Measurements from ENCODE around the gene SCP2D1. TPM values are rescaled to one million over a fixed set of nuclear protein-coding genes. Genes with fewer than 3 reads are reported as not detected.

SCP2D1 gene
- total and polyA plus RNA-seq, 5 experiments from 2014 or later: not detected

GRCh38 chr20:18822832-18823231 lies 9.2 kb downstream of the SCP2D1 start:
- H3K4me1 Mint-ChIP-seq: peaks cover 0 to 2% (median 0%) of the 10 kb centered on the region in 4 donors
- no peak for ATAC-seq
- H3K4me3 Mint-ChIP-seq: no peak overlapping the region
- H3K36me3 Mint-ChIP-seq: no peaks in the 10 kb centered on the region
- POLR2A ChIA-PET: no interaction called here
- DNase-seq: no peak
- peak overlapping the region in 1 of 10 donors; percentile 51 for H3K27ac Mint-ChIP-seq
- H3K27me3 Mint-ChIP-seq: peaks cover 0 to 3% (median 0%) of the 10 kb centered on the region in 5 donors
- H3K9me3 Mint-ChIP-seq: no peaks in the 10 kb centered on the region

GRCh38 chr20:18831830-18832499 lies 18.4 kb downstream of the SCP2D1 start:
- POLR2A ChIA-PET: no interaction called here
- Mint-ChIP-seq H3K4me3 (no peak overlapping the region), H3K27ac (no peak overlapping the region), H3K36me3 (no peaks in the 10 kb centered on the region), H3K27me3 (peaks cover 0 to 15% (median 7%) of the 10 kb centered on the region in 5 donors), H3K4me1 (no peaks in the 10 kb centered on the region), H3K9me3 (no peaks in the 10 kb centered on the region)
- ATAC-seq (no peak), DNase-seq (no peak)

GRCh38 chr20:18832546-18833200 lies 19.1 kb downstream of the SCP2D1 start:
- no peak overlapping the region for H3K27ac Mint-ChIP-seq
- DNase-seq: no peak

GRCh38 chr20:18835466-18836256 lies 22.1 kb downstream of the SCP2D1 start:
- POLR2A ChIA-PET: no interaction called here
- H3K27ac Mint-ChIP-seq: no peak overlapping the region
- ATAC-seq (no peak), DNase-seq (no peak)
- H3K4me1 Mint-ChIP-seq: no peaks in the 10 kb centered on the region
- no peaks in the 10 kb centered on the region for H3K9me3 Mint-ChIP-seq
- no peak overlapping the region for H3K4me3 Mint-ChIP-seq
- peaks cover 0 to 13% (median 5%) of the 10 kb centered on the region in 5 donors for H3K27me3 Mint-ChIP-seq
- H3K36me3 Mint-ChIP-seq: no peaks in the 10 kb centered on the region

More at GRCh38 chr20:18832546-18833200, 19.1 kb downstream of the SCP2D1 start:
- Mint-ChIP-seq H3K9me3 (no peaks in the 10 kb centered on the region), H3K4me1 (no peaks in the 10 kb centered on the region), H3K36me3 (no peaks in the 10 kb centered on the region), H3K27me3 (peaks cover 0 to 14% (median 7%) of the 10 kb centered on the region in 5 donors), H3K4me3 (no peak overlapping the region)
- POLR2A ChIA-PET: no interaction called here
- no peak for ATAC-seq

GRCh38 chr20:18837718-18838117 lies 24.1 kb downstream of the SCP2D1 start:
- peaks cover 0 to 10% (median 7%) of the 10 kb centered on the region in 5 donors for H3K27me3 Mint-ChIP-seq
- ATAC-seq (no peak), DNase-seq (no peak)
- H3K4me3 Mint-ChIP-seq: no peak overlapping the region
- H3K27ac Mint-ChIP-seq: no peak overlapping the region
- POLR2A ChIA-PET: no interaction called here
- H3K9me3 Mint-ChIP-seq: no peaks in the 10 kb centered on the region
- H3K4me1 Mint-ChIP-seq: no peaks in the 10 kb centered on the region
- H3K36me3 Mint-ChIP-seq: no peaks in the 10 kb centered on the region

- POLR2A ChIA-PET: no interaction called here
Observed at GRCh38 chr20:18839507-18840247, 26.1 kb downstream of the SCP2D1 start.

GRCh38 chr20:18840248-18840645 lies 26.7 kb downstream of the SCP2D1 start:
- DNase-seq (no peak), ATAC-seq (no peak)
- no peaks in the 10 kb centered on the region for H3K4me1 Mint-ChIP-seq
- H3K9me3 Mint-ChIP-seq: no peaks in the 10 kb centered on the region
- H3K36me3 Mint-ChIP-seq: no peaks in the 10 kb centered on the region
- H3K4me3 Mint-ChIP-seq: no peak overlapping the region
- H3K27me3 Mint-ChIP-seq: peaks cover 0 to 9% (median 6%) of the 10 kb centered on the region in 5 donors
- no peak overlapping the region for H3K27ac Mint-ChIP-seq
- POLR2A ChIA-PET: no interaction called here

More at GRCh38 chr20:18839507-18840247, 26.1 kb downstream of the SCP2D1 start:
- Mint-ChIP-seq H3K27ac (no peak overlapping the region), H3K9me3 (no peaks in the 10 kb centered on the region), H3K27me3 (peaks cover 0 to 9% (median 7%) of the 10 kb centered on the region in 5 donors), H3K36me3 (no peaks in the 10 kb centered on the region), H3K4me1 (no peaks in the 10 kb centered on the region), H3K4me3 (no peak overlapping the region)
- no peak for ATAC-seq
- DNase-seq: no peak

- Mint-ChIP-seq H3K4me3 (no peak overlapping the region), H3K36me3 (no peaks in the 10 kb centered on the region), H3K4me1 (no peaks in the 10 kb centered on the region), H3K9me3 (no peaks in the 10 kb centered on the region), H3K27ac (no peak overlapping the region), H3K27me3 (peaks cover 0 to 4% (median 0%) of the 10 kb centered on the region in 5 donors)
- POLR2A ChIA-PET: no interaction called here
- DNase-seq: no peak
- no peak for ATAC-seq
Observed at GRCh38 chr20:18845017-18845416, 31.4 kb downstream of the SCP2D1 start.

- H3K4me1 Mint-ChIP-seq: no peaks in the 10 kb centered on the region
- no peaks in the 10 kb centered on the region for H3K9me3 Mint-ChIP-seq
- DNase-seq: no peak
- no peak overlapping the region for H3K4me3 Mint-ChIP-seq
- H3K27ac Mint-ChIP-seq: no peak overlapping the region
- no peak for ATAC-seq
- POLR2A ChIA-PET: no interaction called here
- peaks cover 0 to 6% (median 2%) of the 10 kb centered on the region in 5 donors for H3K27me3 Mint-ChIP-seq
- H3K36me3 Mint-ChIP-seq: no peaks in the 10 kb centered on the region
Observed at GRCh38 chr20:18847226-18847755, 33.7 kb downstream of the SCP2D1 start.

- peaks cover 0 to 15% (median 2%) of the 10 kb centered on the region in 5 donors for H3K27me3 Mint-ChIP-seq
- H3K9me3 Mint-ChIP-seq: peaks cover 0 to 1% (median 0%) of the 10 kb centered on the region in 9 donors
- no peaks in the 10 kb centered on the region for H3K4me1 Mint-ChIP-seq
- peaks cover 0 to 6% (median 0%) of the 10 kb centered on the region in 3 donors for H3K36me3 Mint-ChIP-seq
- DNase-seq (no peak), ATAC-seq (no peak)
- no peak overlapping the region for H3K4me3 Mint-ChIP-seq
- POLR2A ChIA-PET: no interaction called here
- no peak overlapping the region for H3K27ac Mint-ChIP-seq
Observed at GRCh38 chr20:18849131-18849530, 35.5 kb downstream of the SCP2D1 start.

GRCh38 chr20:18851629-18852028 lies 38.0 kb downstream of the SCP2D1 start:
- peaks cover 0 to 6% (median 0%) of the 10 kb centered on the region in 3 donors for H3K36me3 Mint-ChIP-seq
- H3K27me3 Mint-ChIP-seq: peaks cover 0 to 31% (median 3%) of the 10 kb centered on the region in 5 donors
- ATAC-seq (no peak), DNase-seq (no peak)
- H3K4me1 Mint-ChIP-seq: no peaks in the 10 kb centered on the region
- peaks cover 0 to 1% (median 0%) of the 10 kb centered on the region in 9 donors for H3K9me3 Mint-ChIP-seq
- no peak overlapping the region for H3K27ac Mint-ChIP-seq
- H3K4me3 Mint-ChIP-seq: no peak overlapping the region
- POLR2A ChIA-PET: no interaction called here

- Mint-ChIP-seq H3K27me3 (peaks cover 0 to 31% (median 6%) of the 10 kb centered on the region in 5 donors), H3K9me3 (peaks cover 0 to 1% (median 0%) of the 10 kb centered on the region in 9 donors), H3K27ac (no peak overlapping the region), H3K4me1 (no peaks in the 10 kb centered on the region), H3K4me3 (no peak overlapping the region), H3K36me3 (peaks cover 0 to 6% (median 0%) of the 10 kb centered on the region in 3 donors)
- DNase-seq (no peak), ATAC-seq (no peak)
- POLR2A ChIA-PET: no interaction called here
Observed at GRCh38 chr20:18852318-18852717, 38.7 kb downstream of the SCP2D1 start.
